Measurements from ENCODE around the gene TMED8.
"Not testable (repeated sequence)": the region's sequence is repeated elsewhere in the genome, so short reads cannot be mapped to it uniquely, and the experiment has no call there.

TMED8 gene

GRCh38 chr14:77376771-77377501 lies at the start of gene TMED8, which contains the start of gene SAMD15:
TMED8 (minus strand) TSS chr14:77377094; CDS start chr14:77377053, 41 bp downstream.
SAMD15 (plus strand) TSS chr14:77377379; CDS start chr14:77377419, 40 bp downstream.
- in situ Hi-C loops (cut with MboI; ENCODE audit: low sequenced_read_pairs), result no loop called here

GRCh38 chr14:77426396-77426795 lies 49.5 kb upstream of the TMED8 start:
- in situ Hi-C loops (cut with MboI; ENCODE audit: low sequenced_read_pairs), result no loop called here

DNA sequence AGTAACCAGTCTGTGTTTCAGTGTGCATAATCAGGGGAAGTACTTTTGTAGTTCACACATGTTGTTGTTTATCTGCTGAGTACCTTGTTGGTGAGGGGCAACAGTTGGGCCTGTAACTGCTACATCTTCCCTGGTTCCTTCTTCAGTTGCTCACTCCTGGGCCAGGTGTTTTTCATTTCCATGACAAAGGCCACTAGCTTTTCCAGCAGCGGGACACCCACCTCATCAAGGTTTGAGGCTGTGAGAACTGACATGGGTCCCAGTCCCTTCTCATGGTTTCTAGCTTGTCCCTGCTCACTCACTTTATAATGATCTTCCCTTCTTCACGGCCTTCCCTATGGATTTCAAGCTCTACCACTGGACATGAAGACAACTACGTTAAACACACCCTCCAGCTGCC lies 48.0 kb upstream of the TMED8 start:
- in situ Hi-C loops (cut with MboI; ENCODE audit: low sequenced_read_pairs), result no loop called here

DNA sequence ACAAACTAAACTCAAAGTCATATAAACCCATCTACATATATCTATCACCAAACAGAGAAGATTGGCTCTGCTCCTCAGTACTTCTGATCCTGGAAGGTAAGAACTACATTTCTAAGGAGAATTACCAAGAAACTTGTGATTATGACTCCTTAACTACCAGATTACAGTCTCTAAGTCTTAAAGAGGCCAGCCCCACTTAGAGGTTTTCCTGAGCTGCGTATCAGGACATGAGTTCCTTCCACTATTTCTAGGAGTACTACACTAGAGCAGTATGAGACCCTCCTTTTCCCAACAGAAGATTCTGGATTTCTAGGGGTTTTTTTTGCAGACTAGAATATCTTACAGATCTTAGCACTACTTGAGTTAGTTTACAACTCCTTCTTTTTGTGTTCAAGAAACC lies 46.5 kb upstream of the TMED8 start, which contains the start of gene NOXRED1:
TSS of gene NOXRED1 (minus strand) at position 101 of the 400 bp plus-strand sequence. CDS start 634 bp downstream, outside the sequence.
- in situ Hi-C loops (cut with MboI; ENCODE audit: low sequenced_read_pairs), result no loop called here

DNA sequence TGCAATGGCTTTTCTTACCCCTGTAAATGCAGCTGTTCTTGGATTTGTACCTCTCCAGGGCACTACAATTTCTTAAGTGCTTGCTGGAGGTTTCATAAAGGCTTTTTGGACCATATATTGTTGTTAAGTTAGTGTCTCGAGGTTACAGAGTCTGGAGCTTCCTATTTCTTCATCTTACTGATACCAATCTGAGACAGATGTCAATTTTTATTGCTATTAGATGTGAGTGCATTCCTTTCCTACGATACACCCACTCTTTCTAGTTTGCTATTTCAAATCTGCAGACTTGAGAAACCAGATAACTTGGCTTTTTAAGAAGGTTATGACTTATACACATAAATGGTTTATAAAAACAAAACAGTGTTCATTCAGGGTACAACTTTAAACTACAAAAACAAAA lies 44.3 kb upstream of the TMED8 start:
- in situ Hi-C loops (cut with MboI; ENCODE audit: low sequenced_read_pairs), result no loop called here

DNA sequence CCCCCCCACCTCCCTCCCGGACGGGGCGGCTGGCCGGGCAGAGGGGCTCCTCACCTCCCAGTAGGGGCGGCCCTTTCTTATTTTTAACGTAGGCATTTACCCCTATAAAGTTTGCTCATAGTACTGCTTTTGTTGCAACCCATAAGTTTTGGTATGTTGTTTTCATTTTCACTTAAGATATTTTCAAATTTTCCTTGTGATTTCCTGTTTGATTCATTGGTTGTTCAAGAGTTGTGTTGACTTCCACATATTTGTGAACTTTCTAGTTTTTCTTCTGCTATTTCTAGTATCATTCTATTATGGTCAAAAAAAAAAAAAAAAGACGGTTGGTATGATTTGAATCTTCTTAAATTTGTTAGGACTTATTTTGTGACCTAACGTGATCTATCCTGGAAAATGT lies 39.9 kb upstream of the TMED8 start:
- in situ Hi-C loops (cut with MboI; ENCODE audit: low sequenced_read_pairs), result no loop called here

GRCh38 chr14:77416098-77416497 lies 39.2 kb upstream of the TMED8 start:
- in situ Hi-C loops (cut with MboI; ENCODE audit: low sequenced_read_pairs), result not testable (repeated sequence)

GRCh38 chr14:77415403-77416030 lies 38.6 kb upstream of the TMED8 start:
- in situ Hi-C loops (cut with MboI; ENCODE audit: low sequenced_read_pairs), result not testable (repeated sequence)

DNA sequence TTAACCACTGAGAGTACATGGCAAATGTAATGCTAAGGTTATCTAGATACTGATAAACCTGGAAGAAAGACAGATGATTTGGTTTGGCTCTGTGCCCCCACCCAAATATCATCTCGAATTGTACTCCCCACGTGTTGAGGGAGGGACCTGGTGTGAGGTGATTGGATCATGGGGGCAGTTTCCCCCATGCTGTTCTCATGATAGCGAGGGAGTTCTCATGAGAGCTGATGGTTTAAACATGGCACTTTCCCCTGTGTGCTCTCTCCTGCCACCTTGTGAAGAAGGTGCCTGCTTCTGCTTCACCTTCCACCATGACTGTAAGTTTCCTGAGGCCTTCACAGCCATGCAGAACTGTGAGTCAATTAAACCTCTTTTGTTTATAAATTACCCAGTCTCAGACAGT lies 32.2 kb upstream of the TMED8 start:
- in situ Hi-C loops (cut with MboI; ENCODE audit: low sequenced_read_pairs), result no loop called here

DNA sequence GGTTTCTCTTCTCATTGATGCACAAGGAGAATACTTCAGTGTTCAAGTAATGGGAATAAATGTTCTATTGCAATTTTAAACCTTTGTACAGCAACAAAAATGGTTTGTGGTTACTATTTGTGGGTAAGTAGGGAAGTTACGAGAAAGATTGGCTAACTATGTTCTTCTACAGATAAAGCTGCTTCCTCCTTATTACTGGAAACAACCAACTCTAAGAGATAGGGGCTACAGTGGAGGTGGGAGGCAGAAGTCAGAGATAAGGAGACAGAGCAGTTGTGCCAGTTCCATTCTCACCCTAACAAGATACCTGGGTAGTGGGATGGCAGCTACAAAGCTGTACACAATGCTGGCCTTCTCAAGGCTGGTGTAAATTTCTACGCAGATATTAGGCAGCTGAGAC lies 30.3 kb upstream of the TMED8 start:
- in situ Hi-C loops (cut with MboI; ENCODE audit: low sequenced_read_pairs), result no loop called here

- in situ Hi-C loops (cut with MboI; ENCODE audit: low sequenced_read_pairs), result no loop called here
Observed at GRCh38 chr14:77406718-77407117, 29.8 kb upstream of the TMED8 start.

DNA sequence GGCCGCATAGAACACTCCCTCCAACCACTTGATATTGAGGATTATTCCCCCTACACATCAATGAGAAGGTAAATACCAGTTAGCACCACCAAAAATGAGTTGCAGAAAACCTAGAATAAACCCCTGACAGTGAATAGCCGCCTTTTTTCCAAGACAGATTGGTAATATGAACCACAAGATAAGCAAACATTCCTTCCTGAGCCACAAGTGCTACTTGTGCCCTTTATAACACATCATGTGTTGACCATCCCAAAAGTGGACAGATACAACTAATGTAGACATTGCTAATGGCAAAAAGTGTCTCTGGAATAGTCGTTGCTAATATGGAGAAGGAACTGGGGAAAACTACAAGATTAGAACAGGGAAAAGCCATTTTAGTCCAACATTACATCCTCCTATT lies 29.2 kb upstream of the TMED8 start:
- in situ Hi-C loops (cut with MboI; ENCODE audit: low sequenced_read_pairs), result no loop called here

- in situ Hi-C loops (cut with MboI; ENCODE audit: low sequenced_read_pairs), result no loop called here
Observed at GRCh38 chr14:77403768-77404167, 26.9 kb upstream of the TMED8 start.

DNA sequence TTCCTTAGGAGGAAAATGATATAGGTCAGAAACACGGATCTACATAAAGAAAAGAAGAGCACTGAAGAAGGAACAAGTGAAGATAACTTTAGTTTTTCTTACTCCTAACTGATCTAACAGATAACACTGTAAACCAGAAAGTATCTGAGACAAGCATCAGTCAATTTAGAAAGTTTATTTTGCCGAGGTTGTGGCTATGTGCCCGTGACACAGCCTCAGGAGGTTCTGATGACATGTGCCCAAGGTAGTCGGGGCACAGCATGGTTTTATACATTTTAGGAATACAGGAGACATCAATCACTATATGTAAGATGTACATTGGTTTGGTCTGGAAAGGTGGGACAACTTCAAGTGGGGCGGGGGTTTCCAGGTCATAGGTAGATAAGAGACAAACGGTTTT lies 23.3 kb upstream of the TMED8 start:
- in situ Hi-C loops (cut with MboI; ENCODE audit: low sequenced_read_pairs), result no loop called here

DNA sequence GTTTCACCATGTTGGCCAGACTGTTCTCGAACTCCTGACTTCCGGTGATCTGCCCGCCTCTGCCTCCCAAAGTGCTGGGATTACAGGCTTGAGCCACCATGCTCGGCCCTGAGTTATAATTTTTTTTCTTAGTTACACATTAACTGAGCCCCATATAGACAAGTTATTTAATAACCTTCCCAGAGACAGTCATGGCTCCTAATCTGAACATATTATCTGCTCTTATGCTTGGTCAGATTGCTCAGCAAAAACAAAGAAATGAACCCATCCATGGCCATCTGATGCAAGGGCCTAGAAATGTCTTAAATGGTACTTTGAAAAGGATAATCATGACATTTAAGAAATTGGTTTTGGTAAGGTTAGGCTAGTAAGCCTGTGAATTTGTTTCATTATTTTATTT lies 13.3 kb upstream of the TMED8 start:
- in situ Hi-C loops (cut with MboI; ENCODE audit: low sequenced_read_pairs), result no loop called here

- in situ Hi-C loops (cut with MboI; ENCODE audit: low sequenced_read_pairs), result no loop called here
Observed at GRCh38 chr14:77378701-77379100, 1.8 kb upstream of the TMED8 start.

GRCh38 chr14:77377502-77377844 lies 579 bp upstream of the TMED8 start:
- in situ Hi-C loops (cut with MboI; ENCODE audit: low sequenced_read_pairs), result no loop called here

DNA sequence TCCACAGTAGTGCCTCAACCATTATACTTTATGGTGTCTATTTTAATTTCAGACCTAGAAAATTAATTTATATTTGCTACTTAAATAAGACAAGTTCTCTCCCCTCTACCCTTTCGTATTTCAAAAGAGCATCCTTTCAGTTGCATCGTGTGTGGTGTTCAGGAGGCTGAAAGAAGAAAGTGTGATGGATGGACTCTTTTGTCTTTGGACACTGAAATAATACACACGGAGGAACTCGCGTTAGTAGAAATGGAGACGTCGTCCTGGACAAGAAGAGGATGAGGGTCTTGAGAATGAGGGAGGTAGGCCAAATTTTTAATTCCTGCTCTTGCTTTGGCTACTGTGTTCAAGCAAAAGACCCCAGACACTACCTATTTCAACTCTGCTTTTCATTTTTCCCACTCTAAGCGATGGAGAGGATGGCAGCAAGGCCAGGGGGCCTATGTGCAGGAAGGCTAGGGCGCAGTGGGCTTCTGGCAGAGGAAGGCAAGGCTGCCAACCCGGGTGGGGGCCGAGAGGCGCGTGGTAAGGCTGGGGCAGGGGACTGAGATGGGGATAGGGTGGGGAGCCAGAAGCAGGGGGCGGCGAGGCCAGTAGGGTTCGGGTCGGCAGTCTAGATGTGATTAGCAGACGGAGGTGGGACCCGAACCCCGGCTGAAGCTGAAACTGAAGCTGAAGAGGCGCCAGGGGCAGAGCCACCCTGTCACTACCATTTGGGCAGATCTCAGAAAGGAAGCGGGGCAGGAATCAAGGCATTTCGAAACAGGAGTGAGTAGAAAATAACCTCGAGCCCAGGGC lies 722 bp downstream of the TMED8 start:
- in situ Hi-C loops (cut with MboI; ENCODE audit: low sequenced_read_pairs), result no loop called here

DNA sequence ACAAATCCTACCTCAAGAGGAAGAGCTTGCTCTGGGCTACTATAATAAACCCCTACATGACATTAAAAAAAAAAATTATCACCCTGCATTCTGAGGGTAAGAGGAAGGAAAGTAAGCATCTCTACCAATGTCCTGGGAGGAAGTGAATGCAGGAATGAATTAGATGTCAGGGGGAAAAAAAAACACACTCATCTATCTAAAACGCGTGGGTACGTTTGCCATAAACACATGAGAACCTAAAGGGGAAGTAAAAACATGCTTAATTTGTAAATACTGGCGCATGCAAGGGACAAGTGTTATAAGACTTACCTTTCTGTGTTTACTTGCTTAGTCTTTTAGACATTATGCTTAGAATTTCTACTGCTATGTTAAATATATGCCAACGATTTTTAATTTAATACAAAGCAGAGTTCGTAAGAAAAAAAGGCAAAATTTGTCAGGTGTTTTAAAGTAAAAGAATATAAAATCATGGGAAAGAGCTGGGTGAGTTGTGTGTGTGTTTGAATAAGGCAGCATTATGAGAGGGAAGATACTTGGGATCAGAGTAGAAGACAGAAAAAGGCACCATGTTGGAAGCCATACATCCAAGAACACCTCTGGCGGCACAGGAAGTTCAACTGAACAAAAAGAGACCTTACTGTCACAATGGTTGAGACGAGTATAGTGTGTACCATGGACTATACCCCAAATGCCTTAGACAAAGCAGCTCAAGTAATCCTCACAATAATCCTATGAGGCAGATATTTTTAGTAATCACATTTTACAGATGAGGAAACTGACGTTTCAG lies 1.5 kb downstream of the TMED8 start:
- in situ Hi-C loops (cut with MboI; ENCODE audit: low sequenced_read_pairs), result no loop called here

DNA sequence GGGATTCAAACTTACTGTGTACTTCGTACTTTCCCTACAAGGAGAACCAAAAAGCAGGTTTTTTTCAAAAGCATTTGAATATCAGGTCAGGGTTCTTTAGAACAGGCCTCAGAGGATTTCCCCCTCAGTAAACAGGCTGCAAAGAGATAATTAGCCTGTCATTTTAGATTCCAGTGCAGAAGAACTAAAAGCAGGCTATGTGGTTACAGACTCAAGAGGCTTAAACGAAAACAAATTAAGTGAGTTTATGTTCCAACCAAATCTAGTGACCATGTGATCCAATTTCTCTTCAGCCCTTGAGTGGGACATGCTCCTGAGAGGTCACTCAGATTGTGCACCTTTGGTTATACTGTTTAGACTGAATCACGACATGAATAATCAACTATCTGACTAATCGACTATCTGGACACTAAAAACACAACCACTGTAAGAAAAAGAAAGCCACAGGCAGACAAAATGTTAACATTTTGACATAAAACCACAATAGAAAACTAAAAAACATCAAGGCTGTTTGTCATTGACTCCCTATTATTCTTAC lies 4.5 kb downstream of the TMED8 start:
- in situ Hi-C loops (cut with MboI; ENCODE audit: low sequenced_read_pairs), result no loop called here

DNA sequence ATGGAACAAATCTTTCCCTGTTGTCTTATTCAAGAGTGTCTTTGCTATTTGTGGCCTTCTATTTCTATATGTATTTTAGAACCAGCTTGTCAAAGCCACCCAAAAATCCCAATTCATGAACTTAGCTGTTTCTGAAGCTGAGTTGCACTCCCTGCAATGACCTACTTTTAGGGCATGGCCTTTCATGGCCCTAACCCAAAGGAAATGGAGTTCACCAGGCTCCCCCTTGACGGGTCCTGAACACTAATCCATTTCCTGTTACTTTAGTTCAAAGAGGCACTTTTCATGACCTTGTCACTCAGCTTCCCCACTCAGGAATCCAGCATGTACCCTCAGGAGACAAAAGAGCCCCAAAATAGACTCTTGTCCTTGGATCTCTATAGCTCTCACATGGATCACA lies 7.6 kb downstream of the TMED8 start:
- in situ Hi-C loops (cut with MboI; ENCODE audit: low sequenced_read_pairs), result no loop called here
